Measurements from ENCODE around the gene BANF1. TPM values are rescaled to one million over a fixed set of nuclear protein-coding genes. Genes with fewer than 3 reads are reported as not detected.

BANF1 gene
- total and polyA plus RNA-seq, 10 of the 15 experiments (the other 5 are each of a cell fraction or from before 2014, with no cell fraction given): 99.0 to 574 (median 297) TPM

DNA sequence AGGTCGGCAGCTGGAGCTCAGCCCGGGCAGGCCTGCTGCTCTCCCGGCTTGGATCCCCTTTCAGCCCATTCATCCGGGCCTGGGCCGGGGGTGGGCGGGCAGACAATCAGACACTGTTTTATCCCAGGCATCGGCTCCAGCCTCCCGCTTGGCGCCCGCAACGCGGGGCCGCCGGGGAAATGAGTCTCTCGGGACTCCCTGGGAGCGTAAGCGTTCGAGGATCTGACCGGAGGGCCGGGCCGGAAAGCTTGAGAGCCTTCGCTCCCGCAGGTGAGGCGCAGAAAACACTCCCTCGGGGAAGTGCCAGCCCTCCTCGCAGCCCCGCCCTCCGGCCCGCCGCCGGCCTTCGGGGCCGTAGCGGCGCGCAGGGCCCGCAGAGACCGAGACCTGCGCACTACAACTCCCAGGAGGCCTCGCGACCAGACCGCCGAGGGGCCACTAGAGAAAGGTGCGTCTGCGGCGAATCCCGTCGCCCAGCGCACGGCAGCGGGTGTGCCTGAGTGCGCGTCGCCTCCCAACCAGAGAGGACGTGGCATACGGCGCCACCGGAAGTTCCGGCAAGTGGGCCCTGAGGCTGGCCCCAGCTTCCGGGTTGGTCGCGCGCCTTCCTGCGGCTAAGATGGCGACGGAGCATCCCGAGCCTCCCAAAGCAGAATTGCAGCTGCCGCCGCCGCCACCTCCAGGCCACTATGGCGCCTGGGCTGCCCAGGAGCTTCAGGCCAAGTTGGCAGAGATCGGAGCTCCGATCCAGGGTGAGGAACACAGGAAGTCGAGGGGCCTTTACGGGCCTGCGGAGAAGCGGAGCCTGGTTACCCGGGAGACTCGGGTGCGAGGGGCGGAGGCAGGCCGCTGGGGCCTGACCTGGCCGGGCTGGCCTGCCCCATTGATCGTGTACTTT lies 49.7 kb downstream of the BANF1 start, which contains the start of gene SF3B2 (continued):
- TF ChIP-seq, protein P1, sequence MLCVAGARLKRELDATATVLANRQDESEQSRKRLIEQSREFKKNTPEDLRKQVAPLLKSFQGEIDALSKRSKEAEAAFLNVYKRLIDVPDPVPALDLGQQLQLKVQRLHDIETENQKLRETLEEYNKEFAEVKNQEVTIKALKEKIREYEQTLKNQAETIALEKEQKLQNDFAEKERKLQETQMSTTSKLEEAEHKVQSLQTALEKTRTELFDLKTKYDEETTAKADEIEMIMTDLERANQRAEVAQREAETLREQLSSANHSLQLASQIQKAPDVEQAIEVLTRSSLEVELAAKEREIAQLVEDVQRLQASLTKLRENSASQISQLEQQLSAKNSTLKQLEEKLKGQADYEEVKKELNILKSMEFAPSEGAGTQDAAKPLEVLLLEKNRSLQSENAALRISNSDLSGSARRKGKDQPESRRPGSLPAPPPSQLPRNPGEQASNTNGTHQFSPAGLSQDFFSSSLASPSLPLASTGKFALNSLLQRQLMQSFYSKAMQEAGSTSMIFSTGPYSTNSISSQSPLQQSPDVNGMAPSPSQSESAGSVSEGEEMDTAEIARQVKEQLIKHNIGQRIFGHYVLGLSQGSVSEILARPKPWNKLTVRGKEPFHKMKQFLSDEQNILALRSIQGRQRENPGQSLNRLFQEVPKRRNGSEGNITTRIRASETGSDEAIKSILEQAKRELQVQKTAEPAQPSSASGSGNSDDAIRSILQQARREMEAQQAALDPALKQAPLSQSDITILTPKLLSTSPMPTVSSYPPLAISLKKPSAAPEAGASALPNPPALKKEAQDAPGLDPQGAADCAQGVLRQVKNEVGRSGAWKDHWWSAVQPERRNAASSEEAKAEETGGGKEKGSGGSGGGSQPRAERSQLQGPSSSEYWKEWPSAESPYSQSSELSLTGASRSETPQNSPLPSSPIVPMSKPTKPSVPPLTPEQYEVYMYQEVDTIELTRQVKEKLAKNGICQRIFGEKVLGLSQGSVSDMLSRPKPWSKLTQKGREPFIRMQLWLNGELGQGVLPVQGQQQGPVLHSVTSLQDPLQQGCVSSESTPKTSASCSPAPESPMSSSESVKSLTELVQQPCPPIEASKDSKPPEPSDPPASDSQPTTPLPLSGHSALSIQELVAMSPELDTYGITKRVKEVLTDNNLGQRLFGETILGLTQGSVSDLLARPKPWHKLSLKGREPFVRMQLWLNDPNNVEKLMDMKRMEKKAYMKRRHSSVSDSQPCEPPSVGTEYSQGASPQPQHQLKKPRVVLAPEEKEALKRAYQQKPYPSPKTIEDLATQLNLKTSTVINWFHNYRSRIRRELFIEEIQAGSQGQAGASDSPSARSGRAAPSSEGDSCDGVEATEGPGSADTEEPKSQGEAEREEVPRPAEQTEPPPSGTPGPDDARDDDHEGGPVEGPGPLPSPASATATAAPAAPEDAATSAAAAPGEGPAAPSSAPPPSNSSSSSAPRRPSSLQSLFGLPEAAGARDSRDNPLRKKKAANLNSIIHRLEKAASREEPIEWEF (IDR thresholded peaks at IDR 0.05; ENCODE audit: insufficient replicate concordance, low read depth, low read length): no peak
- TF ChIP-seq CBFB (IDR thresholded peaks at IDR 0.05; ENCODE audit: low read depth): peak; percentile 71; the same call in 1 of the 2 replicates
- TF ChIP-seq SREBF1 (IDR thresholded peaks at IDR 0.05; ENCODE audit: low read length): 0 out of 2 replicates have a peak, but pooled peaks have one; percentile 15
- no peak for TF ChIP-seq FOXK2 (IDR thresholded peaks at IDR 0.05)
- TF ChIP-seq BACH1 (IDR thresholded peaks at IDR 0.05; ENCODE audit: borderline replicate concordance): no peak
- no peak for TF ChIP-seq ZNF217 (IDR thresholded peaks at IDR 0.05)
- TF ChIP-seq, protein P2, sequence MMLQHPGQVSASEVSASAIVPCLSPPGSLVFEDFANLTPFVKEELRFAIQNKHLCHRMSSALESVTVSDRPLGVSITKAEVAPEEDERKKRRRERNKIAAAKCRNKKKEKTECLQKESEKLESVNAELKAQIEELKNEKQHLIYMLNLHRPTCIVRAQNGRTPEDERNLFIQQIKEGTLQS (IDR thresholded peaks at IDR 0.05; ENCODE audit: borderline replicate concordance, extremely low read depth, low read depth, low read length): no peak
- TF ChIP-seq MEF2B (IDR thresholded peaks at IDR 0.05; ENCODE audit: partially characterized antibody, poor library complexity, severe bottlenecking): peak; percentile 82
- TF ChIP-seq SMC3 (IDR thresholded peaks at IDR 0.05; ENCODE audit: borderline replicate concordance, low read length): no peak
- TF ChIP-seq EED (IDR thresholded peaks at IDR 0.05; ENCODE audit: low read depth): no peak; the same call in 1 of the 2 replicates
- no peak for TF ChIP-seq CEBPB (IDR thresholded peaks at IDR 0.05; ENCODE audit: borderline replicate concordance in 1 of 2, low read depth in 2 of 2, low read length in 2 of 2)
- no peak for TF ChIP-seq BMI1 (IDR thresholded peaks at IDR 0.05; ENCODE audit: borderline replicate concordance)
- TF ChIP-seq BHLHE40 (IDR thresholded peaks at IDR 0.05; ENCODE audit: borderline replicate concordance in 1 of 2, low read depth in 2 of 2, low read length in 1 of 2): peak; percentile 34 to 82; a peak in 3 of 4 replicates
- no peak for TF ChIP-seq NFIC (IDR thresholded peaks at IDR 0.05; ENCODE audit: low read depth, low read length)
- no peak for TF ChIP-seq MTA3 (IDR thresholded peaks at IDR 0.05; ENCODE audit: borderline replicate concordance, low read length)
- TF ChIP-seq POU2F2 (IDR thresholded peaks at IDR 0.05; ENCODE audit: borderline replicate concordance, low read depth, low read length): 0 out of 3 replicates have a peak, but pooled peaks have one; percentile 9
- TF ChIP-seq PML (IDR thresholded peaks at IDR 0.05; ENCODE audit: low read length): peak; percentile 81; the same call in 1 of the 2 replicates
- no peak for TF ChIP-seq KAT2A (conservative IDR thresholded peaks at IDR 0.05; ENCODE audit: control insufficient read depth, low read depth, low read length)
- TF ChIP-seq TCF12 (IDR thresholded peaks at IDR 0.05; ENCODE audit: low read depth, low read length): 0 out of 2 replicates have a peak, but pooled peaks have one; percentile 11
- TF ChIP-seq PAX5 (IDR thresholded peaks at IDR 0.05; ENCODE audit: borderline replicate concordance, low read depth, low read length): no peak
- TF ChIP-seq RCOR1 (conservative IDR thresholded peaks at IDR 0.05; ENCODE audit: low read depth, low read length): no peak
- peak; percentile 96 for TF ChIP-seq HCFC1 (IDR thresholded peaks at IDR 0.05; ENCODE audit: low read length)
- TF ChIP-seq, protein P3, sequence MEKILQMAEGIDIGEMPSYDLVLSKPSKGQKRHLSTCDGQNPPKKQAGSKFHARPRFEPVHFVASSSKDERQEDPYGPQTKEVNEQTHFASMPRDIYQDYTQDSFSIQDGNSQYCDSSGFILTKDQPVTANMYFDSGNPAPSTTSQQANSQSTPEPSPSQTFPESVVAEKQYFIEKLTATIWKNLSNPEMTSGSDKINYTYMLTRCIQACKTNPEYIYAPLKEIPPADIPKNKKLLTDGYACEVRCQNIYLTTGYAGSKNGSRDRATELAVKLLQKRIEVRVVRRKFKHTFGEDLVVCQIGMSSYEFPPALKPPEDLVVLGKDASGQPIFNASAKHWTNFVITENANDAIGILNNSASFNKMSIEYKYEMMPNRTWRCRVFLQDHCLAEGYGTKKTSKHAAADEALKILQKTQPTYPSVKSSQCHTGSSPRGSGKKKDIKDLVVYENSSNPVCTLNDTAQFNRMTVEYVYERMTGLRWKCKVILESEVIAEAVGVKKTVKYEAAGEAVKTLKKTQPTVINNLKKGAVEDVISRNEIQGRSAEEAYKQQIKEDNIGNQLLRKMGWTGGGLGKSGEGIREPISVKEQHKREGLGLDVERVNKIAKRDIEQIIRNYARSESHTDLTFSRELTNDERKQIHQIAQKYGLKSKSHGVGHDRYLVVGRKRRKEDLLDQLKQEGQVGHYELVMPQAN (conservative IDR thresholded peaks at IDR 0.05): peak; percentile 89
